ENCODE results near the gene TRIO. TPM values are rescaled to one million over a fixed set of nuclear protein-coding genes. Genes with fewer than 3 reads are reported as not detected.
A peak's percentile ranks its signal among the peaks of the same experiment; 100 is the strongest.

TRIO gene
- total RNA-seq, 2 donors from 2014 or later: 50.4 to 60.8 TPM

- ATAC-seq (no peak), DNase-seq (no peak)
- intact Hi-C loops (cut with DNase I): no loop called here
Observed at GRCh38 chr5:14284392-14285148, 141.4 kb downstream of the TRIO start.

GRCh38 chr5:14286007-14286406 lies 142.9 kb downstream of the TRIO start:
- ATAC-seq (no peak), DNase-seq (no peak)
- intact Hi-C loops (cut with DNase I): no loop called here

- ATAC-seq (no peak), DNase-seq (no peak)
- intact Hi-C loops (cut with DNase I): no loop called here
Observed at GRCh38 chr5:14286574-14287421, 143.7 kb downstream of the TRIO start.

- intact Hi-C loops (cut with DNase I): no loop called here
- ATAC-seq (peak in 1 of 2 donors; percentile 12), DNase-seq (no peak)
Observed at GRCh38 chr5:14292766-14293658, 149.9 kb downstream of the TRIO start.

GRCh38 chr5:14295610-14296009 lies 152.5 kb downstream of the TRIO start:
- ATAC-seq (peak; percentile 60 to 69), DNase-seq (no peak)
- intact Hi-C loops (cut with DNase I): no loop called here

- peak; percentile 73 to 74 for ATAC-seq
- no peak for DNase-seq
- intact Hi-C loops (cut with DNase I): no loop called here
Observed at GRCh38 chr5:14296533-14297331, 153.6 kb downstream of the TRIO start.

GRCh38 chr5:14297697-14298096 lies 154.6 kb downstream of the TRIO start:
- ATAC-seq (no peak), DNase-seq (no peak)
- intact Hi-C loops (cut with DNase I): no loop called here

- peak in 1 of 2 donors; percentile 17 for ATAC-seq
- DNase-seq: no peak
- intact Hi-C loops (cut with DNase I): no loop called here
Observed at GRCh38 chr5:14298126-14298847, 155.1 kb downstream of the TRIO start.

- intact Hi-C loops (cut with DNase I): no loop called here
- no peak for DNase-seq
- ATAC-seq: no peak
Observed at GRCh38 chr5:14299666-14300065, 156.5 kb downstream of the TRIO start.

GRCh38 chr5:14301186-14301585 lies 158.0 kb downstream of the TRIO start:
- intact Hi-C loops (cut with DNase I): no loop called here
- no peak for ATAC-seq
- no peak for DNase-seq

- intact Hi-C loops (cut with DNase I): no loop called here
- DNase-seq: no peak
- ATAC-seq: no peak
Observed at GRCh38 chr5:14302330-14302729, 159.2 kb downstream of the TRIO start.

GRCh38 chr5:14305045-14305444 lies 161.9 kb downstream of the TRIO start:
- peak; percentile 12 to 70 for ATAC-seq
- intact Hi-C loops (cut with DNase I): no loop called here
- DNase-seq: no peak

- intact Hi-C loops (cut with DNase I): no loop called here
- ATAC-seq (no peak), DNase-seq (no peak)
Observed at GRCh38 chr5:14306329-14306815, 163.2 kb downstream of the TRIO start.

GRCh38 chr5:14308384-14309154 lies 165.4 kb downstream of the TRIO start:
- no peak for ATAC-seq
- intact Hi-C loops (cut with DNase I): no loop called here
- DNase-seq: no peak

GRCh38 chr5:14309199-14309598 lies 166.1 kb downstream of the TRIO start:
- intact Hi-C loops (cut with DNase I): no loop called here
- ATAC-seq: no peak

GRCh38 chr5:14309878-14310531 lies 166.9 kb downstream of the TRIO start:
- ATAC-seq (peak in 1 of 2 donors; percentile 37), DNase-seq (no peak)
- intact Hi-C loops (cut with DNase I): no loop called here

More at GRCh38 chr5:14309199-14309598, 166.1 kb downstream of the TRIO start:
- DNase-seq: no peak

GRCh38 chr5:14310901-14311300 lies 167.8 kb downstream of the TRIO start:
- intact Hi-C loops (cut with DNase I): no loop called here
- no peak for ATAC-seq
- DNase-seq: no peak

All from left cardiac atrium (tissue), 4 donors.